Umbilical cord (tissue), 2 donors: ENCODE data around the gene TNFRSF13B. TPM values are rescaled to one million over a fixed set of nuclear protein-coding genes. Genes with fewer than 3 reads are reported as not detected.

Experiments used
- DNase-seq: peaks from one replicate; pipeline ENCODE4 v3.0.0-alpha.2; 2015; ENCODE audit warnings: low spot score
- total RNA-seq: library from RNA; depleted of rRNA; stranded (reverse); fragments of >200 nt; gene quantifications from one replicate; pipeline ENCODE4 v1.2.3, GENCODE V29; 2014; ENCODE audit warnings: low replicate concordance; ENCODE audit not compliant: insufficient read depth

Gene TNFRSF13B
- total RNA-seq, 1 donor from 2014 or later = not detected

DNA sequence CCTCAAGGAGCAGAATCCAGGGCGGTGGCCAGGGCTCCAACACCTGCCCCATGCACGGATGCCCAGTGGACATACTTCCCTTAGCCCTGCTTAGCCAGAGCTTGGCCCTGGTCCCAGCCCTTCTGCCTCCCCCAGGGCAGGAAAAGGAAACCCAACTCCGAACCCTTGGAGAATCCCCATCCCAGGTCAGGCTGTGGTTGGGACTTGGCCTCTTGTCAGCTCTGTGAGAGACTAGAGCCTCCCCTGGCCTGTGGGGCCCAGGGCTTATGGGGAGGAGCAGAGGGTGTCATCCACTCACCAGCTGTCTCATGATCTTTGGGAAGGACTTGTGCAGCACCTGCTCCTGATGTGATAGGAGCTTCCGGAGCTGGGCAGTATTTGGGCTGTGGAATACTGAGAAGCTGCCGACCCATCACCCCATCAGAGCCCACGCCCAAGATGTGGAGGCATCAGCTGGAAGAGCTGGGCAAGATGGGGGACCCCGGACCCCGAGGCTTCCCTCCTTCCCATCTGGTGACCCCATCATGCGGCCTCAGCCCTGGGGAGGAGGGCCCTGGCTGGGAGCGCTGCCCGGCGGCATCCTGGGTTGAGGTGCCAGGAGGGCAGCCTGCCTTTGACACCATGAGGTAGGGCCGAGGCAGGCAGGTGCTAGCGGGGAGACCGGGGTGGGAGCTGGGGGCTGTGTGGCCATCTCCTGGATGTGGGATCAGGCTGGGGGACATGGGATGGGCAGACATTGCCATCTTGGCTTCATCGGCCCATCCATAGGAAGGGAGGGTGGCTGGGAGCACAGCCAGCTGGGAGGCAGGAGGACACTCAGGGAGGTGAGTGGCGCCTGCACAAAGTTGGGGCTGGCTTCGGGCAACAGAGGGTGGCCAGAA is 45.1 kb downstream of the TNFRSF13B start:
- no peak for DNase-seq

DNA sequence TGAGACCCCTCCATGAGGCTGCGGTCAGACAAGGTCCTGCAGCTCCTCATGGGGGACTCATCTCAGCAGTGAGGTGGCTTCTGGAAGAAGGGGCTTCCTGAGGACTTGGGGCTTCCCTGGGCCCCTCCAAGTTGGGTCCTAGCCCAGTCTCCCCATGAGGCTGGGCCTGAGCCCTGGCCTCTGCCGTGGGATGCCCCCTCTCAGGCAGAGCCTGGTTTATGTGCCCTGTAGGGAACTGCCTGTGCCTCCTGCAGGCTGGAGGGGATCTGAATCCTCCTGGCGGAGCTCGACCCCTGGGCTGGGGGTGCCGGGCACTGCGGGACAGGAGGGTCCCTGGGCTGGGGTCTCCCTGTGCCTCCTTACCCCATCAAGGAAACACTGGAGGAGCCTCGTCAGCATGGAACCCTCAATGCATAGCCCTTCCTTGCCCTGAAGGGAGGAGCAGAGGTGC is 45.8 kb downstream of the TNFRSF13B start:
- DNase-seq = no peak

DNA sequence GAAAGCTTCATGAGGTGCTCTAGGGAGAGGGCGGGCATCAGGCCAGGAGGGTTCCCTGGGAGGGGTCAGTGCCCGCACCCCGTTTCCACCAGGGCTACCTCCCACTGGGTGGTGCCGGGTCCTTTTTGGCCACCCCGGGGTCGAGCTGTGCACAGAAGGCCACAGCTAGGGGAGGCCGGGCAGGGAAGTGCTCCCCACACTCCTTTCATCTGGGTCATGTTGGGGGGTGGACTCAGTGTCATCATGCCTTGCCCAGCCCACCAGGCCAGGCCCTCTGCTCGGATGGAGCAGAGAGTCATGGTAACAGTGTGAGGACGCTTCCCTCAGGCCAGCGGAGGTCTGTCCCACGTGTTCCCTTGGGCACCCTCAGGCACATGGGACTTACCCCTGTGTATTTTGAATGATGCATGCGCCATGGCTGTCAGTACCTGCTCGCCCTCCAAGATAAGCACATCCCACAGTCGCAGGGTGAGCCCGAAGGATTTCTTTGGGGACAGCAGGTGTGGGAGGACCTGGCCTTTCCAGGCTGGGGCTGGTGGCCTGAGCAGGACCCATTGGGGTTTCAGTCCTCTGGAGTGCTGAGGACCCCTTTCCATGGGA is 46.4 kb downstream of the TNFRSF13B start:
- no peak for DNase-seq

DNA sequence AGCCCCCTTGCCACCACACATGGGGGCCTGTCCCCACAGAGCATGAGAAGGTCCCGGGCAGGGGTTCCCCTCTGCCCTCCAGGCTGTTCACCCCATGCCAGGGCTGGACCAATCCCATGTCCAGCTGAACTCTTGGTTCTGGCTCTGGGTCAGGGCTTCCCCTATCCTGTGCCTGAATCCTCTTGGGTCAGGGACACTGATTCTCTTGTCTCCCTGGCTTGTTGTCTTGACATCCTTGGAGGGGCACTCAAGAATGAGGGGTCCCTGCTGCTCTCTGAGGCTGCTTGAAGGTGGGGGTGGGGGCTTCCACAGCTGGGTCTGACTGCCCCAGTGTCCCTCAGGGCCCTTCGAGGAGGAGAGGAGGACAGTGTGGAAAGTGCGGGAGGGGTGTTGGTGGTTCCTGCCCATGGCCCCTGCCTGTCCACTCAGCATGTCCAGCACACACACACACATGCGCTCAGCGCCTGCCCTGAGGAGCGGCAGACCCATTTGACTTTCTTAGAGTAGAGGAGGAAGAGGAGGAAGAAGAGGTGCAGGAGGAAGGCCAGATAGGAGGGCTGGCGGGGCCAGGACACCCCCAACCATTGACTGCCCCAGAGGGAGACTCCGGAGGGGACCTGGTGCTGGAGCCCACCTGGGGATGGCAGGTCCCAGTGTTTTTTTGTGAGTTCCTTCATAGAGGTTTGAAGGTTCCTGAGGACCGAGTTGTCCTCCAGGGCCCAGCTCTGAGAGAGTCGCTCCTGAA is 47.0 kb downstream of the TNFRSF13B start:
- no peak for DNase-seq

DNA sequence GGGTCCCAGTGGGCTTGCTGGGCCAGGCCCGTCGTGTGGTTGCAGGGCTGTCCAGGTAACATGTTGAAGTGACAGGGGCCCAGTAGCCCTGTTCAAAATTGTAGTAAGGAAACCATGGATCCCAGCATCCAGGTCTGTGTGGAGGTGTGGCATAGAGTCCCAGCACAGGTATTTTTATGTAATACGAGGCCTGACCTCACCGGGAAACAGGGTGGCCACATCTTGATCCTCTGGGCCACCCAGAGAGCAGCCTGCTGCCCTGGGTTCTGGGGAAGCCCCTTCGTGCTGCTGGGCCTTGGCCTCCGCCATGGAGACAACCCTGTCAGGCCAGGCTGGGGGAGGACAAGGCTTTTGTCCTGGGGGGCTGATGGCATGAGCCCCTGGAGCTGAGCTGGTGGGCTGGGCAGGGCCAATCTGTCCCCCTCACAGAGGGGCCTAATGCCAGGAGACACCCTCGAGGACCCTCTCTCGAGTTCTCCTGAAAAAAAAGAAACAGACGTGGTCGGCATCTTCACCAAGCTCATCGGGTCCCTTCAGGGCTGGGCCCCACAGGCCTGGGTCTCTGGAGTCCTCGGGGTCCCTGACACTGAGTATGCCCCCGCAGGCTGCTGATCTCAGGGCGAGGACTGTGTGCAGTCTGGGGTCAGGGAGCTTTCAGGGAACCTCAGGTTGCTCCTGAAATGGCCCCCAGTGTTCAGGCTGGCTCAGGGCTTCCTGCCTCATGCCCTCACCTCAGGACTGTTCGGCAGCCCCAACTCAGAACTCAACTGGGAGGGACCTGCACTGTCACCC is 47.8 kb downstream of the TNFRSF13B start:
- DNase-seq = no peak

DNA sequence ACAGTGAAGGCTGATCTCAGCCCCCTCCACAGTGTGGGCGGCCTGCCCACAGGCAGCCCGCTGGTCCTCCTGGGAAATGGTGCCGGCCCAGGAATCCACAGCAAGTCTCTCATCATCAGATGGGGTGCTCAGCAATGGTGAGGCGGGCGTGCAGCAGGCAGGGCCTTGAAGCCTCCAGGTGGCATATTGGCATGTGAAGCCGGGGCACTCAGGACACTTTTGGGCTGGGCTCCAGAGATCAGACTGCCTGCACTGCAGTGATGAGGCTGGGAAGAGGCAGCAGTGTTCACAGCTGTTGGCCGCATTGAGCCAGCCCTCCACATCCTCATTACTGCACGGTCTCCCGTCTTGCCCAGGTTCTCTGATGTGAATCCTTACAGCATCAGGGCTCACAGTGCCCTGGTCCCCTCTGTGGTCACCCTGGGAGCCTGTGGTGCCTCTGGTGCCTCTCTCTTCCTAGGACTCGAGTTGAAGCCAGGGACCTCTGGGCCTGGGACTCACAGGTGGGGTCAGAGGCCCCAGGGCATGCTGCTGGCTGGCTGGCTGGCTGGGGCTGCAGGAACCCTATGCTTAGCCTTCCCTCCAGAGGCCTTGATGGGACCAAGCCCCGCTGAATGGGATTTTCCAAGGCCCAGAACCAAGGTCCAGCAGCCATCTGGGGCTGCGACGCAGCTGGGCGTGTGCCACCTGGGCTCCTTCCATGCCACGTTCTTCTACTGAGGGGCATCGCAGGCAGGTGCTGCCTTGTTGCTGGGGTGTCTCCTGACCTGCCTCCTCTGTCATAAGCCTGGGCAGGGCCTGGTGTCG is 48.6 kb downstream of the TNFRSF13B start:
- DNase-seq = no peak

DNA sequence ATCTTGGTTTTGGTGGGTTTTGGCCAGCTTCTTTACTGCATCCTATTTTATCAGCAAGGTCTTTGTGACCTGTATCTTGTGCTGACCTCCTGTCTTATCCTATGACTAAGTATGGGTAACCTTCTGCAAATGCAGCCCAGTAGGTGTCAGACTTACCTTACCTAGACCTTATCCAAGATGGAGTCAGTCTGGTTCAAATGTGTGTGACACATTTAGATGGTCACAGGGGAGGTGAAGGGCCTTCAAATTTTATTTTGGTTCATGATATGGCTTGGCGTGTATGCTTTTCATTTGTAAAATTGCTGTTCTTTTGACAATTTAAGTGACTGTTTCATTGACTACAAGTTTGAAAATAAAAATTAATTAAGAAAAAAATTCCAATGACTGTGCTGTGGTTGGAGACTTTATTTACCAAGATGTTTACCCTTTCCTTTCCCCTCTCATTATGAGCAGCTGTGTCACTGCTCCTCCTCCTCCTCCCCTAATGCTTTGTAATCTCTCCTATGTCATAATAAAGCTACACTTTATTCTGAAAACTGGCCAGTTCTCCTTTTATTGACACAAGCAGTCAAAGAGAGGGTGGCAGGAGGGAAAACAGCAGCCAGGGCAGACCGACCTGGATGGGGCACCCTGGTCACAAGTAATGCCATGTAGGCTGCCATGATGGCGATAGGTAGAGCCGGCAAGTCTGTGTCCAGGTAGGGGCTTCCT is 49.4 kb downstream of the TNFRSF13B start:
- DNase-seq = no peak

DNA sequence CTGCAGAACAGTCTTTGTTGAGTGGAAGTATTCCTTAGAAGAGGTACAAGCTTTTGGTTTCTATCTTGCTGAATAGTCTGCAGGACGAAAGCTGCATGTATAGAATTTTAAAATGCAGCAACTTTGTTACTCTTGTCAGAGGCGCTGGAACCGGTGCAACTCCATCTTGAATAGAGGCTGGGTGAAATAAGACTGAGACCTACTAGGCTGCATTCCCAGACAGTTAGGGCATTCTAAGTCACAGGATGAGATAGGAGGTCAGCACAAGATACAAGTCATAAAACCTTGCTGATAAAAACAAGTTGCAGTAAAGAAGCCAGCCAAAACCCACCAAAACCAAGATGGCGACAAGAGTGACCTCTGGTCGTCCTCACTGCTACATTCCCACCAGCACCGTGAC is 50.5 kb downstream of the TNFRSF13B start:
- peak; percentile 51 for DNase-seq

DNA sequence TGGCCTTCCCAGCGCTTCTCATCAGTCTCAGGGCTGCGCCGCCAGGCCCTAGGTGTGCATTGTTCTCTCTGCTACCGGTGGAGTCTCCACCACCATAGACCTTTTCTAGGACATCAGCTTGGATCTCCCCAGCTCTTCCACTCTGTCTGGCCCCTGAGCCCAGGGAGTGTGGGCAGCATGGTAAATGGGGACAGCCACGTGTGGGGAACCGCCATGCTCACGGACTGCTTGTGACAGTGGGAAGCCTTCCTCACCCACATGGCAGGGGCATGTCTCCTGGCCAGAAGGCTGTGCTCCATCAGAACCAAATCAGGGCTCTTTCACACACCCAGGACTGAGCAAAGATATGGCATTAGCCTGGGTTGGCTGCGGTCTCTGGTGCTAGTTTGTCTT is 51.3 kb downstream of the TNFRSF13B start:
- DNase-seq = no peak

DNA sequence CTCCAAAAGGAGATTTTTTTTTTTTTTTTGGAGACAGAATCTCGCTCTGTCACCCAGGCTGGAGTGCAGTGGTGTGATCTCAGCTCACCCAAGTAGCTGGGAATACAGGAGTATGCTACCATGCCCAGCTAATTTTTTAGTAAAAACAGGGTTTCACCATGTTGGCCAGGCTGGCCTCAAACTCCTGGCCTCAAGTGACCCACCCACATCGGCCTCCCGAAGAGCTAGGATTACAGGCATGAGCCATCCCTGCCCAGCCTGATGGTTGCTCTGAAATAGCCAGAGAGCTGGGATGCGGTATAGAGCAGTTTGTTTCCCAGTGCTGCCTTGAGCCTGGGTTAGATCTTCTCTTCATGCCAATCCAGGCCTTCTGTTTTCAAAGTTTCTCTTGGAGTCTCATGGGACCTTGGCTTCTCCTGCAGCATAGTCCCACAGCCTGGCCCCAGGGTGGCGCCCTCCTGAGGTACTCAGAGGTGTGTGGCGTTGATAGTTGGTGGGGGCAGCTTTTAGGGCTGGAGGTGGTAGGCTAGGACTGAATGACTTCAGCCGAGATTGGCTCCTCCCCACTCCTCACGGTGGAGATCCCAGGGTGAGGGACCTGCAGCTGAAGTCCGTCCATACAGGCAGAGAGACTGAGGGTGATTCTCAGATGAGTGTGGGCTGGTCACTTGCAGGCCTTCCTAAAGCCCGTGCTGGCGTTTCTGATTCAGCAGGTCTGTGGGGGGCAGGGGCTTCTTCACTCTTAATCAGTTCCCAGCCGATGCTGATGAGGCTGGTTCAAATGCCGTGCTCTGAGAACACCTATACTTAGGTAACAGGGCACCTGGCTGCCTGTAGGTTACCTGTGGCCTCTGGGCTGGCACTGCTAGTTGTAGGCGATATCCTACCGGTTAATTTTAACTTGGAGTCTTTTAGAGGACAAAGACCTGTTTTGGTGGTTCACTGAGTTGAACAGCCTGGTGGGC is 52.0 kb downstream of the TNFRSF13B start:
- DNase-seq = no peak

DNA sequence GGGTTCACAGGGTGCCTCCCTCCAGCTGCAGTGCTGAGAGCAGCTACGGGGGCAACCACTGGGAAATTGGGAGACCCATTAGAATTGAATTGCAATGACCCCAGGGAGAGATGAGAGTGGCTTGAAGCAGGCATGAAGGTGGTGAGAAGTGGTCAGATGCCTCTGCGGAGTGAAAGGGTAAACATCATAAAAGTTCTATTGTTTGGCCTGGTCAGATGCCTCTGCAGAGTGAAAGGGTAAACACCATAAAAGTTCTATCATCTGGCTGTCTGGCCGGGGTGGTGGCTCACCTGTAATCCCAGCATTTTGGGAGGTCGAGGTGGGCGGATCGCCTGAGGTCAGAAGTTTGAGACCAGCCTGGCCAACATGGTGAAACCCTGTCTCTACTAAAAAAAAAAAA is 53.5 kb downstream of the TNFRSF13B start:
- DNase-seq = no peak

DNA sequence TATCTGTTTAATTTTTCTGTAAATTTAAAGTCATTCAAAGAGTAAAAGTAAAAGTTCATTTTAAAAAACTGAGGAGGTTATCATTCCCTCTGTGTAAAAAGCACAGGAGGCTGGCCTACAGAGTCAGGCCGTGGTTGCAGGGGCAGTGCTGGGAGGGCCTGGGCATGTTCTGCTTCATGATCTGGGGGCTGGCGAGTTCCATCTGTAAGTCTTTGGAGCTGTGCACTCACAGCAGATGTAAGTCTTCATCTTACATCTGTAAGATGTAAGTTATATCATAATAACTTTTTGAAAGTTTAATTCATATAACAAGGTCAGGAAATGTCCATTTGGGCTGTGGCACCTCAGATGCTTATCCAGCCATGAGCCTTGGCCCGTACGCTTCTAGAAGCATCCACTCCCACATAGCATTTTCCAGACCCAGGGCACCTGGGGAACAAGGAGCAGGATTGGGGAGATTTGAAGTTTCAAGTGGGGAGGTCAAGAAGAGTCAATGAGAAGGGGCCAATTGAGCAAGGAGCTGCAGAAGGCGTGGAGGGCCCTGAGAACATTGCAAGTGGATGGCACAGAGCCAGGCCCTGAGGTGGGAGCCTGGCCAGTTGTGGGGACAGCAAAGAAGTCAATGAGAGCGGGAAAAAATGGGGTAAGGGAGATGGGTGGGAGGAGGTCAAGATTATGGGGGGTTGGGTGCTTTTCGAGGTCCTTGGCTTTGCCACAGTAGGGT is 54.1 kb downstream of the TNFRSF13B start:
- DNase-seq = peak; percentile 22

DNA sequence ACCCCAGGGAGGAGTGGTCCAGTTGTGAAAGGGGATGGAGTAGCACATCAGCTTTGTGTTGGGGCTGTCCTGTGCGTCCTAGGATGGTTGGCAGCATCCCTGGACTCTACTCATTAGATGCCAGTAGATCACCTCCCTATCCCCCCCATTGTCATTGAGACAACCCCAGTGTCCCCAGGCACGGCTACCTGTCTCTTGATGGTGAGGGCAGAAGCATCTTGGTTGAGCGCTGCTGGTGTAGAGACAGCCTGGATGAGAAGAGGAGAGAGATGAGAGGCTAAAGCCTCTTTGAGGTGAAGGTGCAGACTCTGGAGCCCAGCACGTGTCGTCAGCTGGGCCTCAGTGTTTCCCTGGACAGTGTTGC is 55.4 kb downstream of the TNFRSF13B start:
- DNase-seq = no peak

DNA sequence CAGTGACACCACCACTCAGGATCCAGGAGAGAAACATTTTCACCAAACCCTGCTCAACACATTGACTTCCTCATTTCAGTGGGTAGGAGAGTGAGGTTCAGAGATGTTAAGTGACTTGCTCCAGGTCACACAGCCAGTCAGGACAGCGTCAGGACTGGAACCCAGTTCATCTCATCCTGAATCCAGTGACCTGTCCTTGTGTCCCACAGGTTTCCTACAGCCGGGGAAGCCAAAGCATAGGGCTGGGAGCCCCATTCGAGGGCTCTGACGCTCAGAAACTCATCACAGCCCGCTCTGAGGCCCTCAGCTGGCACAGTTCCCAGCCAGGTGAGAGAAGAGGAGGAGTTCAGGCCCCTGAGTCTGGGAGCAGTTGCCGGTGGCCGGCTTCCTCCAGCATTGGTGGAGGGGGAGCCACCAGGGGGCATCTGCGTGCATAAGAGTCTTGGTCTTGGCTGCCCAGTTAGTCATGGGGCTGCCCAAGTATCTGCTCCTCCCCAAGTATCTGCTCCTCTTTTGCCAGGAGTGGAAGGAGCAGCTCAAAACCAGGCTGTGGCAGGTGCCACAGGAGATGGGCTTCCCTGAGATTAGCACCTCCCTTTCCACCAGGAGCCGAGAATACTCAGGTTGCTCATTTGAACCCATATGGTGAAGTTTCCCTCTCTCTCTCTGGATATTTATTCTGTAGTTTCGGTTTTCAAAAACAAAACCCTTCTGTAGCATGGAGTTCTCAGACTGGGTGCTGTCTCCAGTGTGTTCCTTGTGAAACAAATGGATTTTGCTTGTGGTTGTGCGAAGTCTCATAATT is 56.0 kb downstream of the TNFRSF13B start:
- peak; percentile 15 for DNase-seq

DNA sequence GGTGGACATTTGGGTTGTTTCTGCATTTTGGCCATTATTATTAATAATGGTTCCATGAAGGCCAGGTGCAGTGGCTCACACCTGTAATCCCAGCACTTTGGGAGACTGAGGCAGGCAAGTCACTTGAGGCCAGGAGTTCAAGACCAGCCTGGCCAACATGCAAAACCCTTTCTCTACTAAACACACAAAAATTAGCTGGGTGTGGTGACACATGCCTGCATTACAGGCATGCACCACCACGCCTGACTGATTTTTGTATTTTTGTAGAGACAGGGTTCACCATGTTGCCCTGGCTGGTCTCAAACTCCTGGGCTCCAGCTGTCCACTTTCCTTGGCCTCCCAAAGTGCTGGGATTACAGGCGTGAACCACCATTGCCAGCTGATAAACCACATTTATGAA is 58.5 kb downstream of the TNFRSF13B start:
- no peak for DNase-seq

DNA sequence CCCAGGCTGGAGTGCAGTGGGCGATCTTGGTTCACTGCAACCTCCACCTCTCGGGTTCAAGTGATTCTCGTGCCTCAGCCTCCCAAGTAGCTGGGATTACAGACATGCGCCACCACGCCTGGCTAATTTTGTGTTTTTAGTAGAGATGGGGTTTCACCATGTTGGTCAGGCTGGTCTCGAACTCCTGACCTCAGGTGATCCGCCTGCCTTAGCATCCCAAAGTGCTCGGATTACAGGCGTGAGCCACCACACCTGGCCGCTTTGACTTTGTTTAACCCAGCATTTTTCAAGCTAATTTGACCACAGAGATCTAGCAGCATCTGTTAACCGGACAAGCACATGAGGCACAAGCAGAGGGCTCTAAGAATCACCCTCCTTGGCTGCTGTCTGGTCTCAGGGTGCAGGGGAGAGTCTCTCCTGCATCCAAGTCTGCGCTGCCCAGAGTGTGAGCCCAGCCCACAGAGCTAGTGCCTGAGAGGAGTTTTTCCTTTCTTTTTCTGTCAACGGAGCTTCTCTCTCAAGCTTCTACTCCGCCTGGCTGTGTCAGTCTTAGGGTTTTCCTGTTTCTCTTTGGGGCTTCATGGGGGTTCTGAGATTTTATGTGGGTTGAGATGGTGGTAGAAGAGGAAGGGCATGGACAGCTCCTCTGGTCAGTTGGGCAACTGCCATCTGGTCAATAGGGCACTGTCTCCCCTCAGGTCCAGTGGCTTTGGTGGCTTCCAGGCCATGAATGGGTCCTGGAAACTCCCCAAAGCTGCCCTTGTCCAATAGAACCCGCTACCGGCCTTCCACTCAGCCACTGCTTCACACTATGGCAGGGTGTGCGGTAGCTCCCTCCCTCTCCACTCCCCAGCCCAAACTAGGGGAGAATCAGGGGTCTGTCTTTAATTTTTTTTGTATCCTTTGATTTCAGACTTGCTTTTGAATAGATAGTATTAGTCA is 59.6 kb downstream of the TNFRSF13B start:
- DNase-seq = no peak
